Spleen (tissue), 7 donors: ENCODE data around the gene ARL6IP4.

Source experiments
- POLR2A ChIP-seq, 3 donors: fragments of 450-650 bp; IDR thresholded peaks; one replicate each; pipeline ENCODE4 v1.5.1; 2017; ENCODE audit warnings: antibody characterized with exemption in 3 of 3, mild to moderate bottlenecking in 1 of 3
- POLR2AphosphoS5 ChIP-seq, 3 donors: sonication (generic); formaldehyde crosslinking; IDR thresholded peaks; one replicate each; pipeline ENCODE4 v1.5.1; 2017; ENCODE audit warnings: antibody characterized with exemption in 3 of 3
- TF ChIP-seq, protein P1 (sequence below), 11 experiments: fragments of 200-600 bp in 7 of 11; fragments of 450-650 bp in 4 of 11; sonication (generic) in 4 of 11; IDR thresholded peaks in 8 of 11; conservative IDR thresholded peaks in 3 of 11; 1 replicate in 7 of 11; 2 replicates in 4 of 11; pipeline versions ENCODE4 v1.4.0 to v1.8.0; 2016 to 2021; ENCODE audit warnings: antibody characterized with exemption in 11 of 11, inconsistent platforms in 4 of 11, mild to moderate bottlenecking in 1 of 11
- donor health status: DM: no; HTN: no; CAD: no; lungs with moderate emphysema.
- donor health status: DM: no; HTN: no; CAD: no.
- donor health status: DM: no; HTN: no; CAD: no.

DNA sequence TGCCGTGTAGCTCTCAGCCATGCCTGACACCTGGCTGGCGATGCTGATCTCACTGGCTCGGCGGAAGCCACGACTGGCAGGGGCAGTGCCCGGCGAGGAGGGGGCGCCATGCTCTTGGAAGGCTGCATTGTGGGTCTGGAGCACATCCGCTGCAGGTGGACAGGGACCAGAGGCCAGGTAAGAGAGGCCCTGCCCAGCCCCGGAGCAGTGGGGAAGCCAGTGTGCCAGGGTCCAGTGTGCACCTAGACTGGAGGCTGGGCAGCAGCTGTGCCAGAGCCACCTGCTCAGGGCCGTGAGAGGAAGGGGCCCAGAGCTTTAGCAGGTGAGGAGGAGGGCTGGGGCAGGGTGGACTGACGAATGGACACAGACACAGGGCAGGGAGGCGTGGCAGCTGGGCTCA, 10.1 kb downstream of the ARL6IP4 start:
- TF ChIP-seq, protein P1, sequence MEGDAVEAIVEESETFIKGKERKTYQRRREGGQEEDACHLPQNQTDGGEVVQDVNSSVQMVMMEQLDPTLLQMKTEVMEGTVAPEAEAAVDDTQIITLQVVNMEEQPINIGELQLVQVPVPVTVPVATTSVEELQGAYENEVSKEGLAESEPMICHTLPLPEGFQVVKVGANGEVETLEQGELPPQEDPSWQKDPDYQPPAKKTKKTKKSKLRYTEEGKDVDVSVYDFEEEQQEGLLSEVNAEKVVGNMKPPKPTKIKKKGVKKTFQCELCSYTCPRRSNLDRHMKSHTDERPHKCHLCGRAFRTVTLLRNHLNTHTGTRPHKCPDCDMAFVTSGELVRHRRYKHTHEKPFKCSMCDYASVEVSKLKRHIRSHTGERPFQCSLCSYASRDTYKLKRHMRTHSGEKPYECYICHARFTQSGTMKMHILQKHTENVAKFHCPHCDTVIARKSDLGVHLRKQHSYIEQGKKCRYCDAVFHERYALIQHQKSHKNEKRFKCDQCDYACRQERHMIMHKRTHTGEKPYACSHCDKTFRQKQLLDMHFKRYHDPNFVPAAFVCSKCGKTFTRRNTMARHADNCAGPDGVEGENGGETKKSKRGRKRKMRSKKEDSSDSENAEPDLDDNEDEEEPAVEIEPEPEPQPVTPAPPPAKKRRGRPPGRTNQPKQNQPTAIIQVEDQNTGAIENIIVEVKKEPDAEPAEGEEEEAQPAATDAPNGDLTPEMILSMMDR (IDR thresholded peaks at IDR 0.05 in 8 of 11, conservative IDR thresholded peaks at IDR 0.05 in 3 of 11): no peak
- TF ChIP-seq POLR2A (IDR thresholded peaks at IDR 0.05) (no peak), POLR2AphosphoS5 (IDR thresholded peaks at IDR 0.05) (no peak)
